Breast epithelium (tissue), 3 donors: ENCODE measurements around the gene PGBD5.

Experiments
- CTCF ChIP-seq, 3 donors: fragments of 450-650 bp; IDR thresholded peaks; one replicate each; pipeline ENCODE4 v1.5.1; 2016 to 2017; ENCODE audit warnings: antibody characterized with exemption in 3 of 3, mild to moderate bottlenecking in 3 of 3, moderate library complexity in 3 of 3
- POLR2A ChIP-seq: fragments of 450-650 bp; IDR thresholded peaks from one replicate; pipeline ENCODE4 v1.6.1; 2016; ENCODE audit warnings: antibody characterized with exemption, mild to moderate bottlenecking, moderate library complexity

GRCh38 chr1:230271300-230272035, 154.7 kb downstream of the PGBD5 start:
- TF ChIP-seq CTCF (IDR thresholded peaks at IDR 0.05), result no peak
- no peak for TF ChIP-seq POLR2A
